GM06990 (cell line): ENCODE data around the gene PRDM15.

Source experiments
- DNase-seq: peaks from one replicate; pipeline ENCODE4 v3.0.0-alpha.2; 2011; ENCODE audit not compliant: insufficient read length; ENCODE audit errors: extremely low read depth
- H3K27me3 ChIP-seq: replicated peaks from 2 replicates; pipeline ENCODE4 v1.6.0; 2011; ENCODE audit warnings: low read length; ENCODE audit not compliant: control insufficient read depth, insufficient read depth
- H3K36me3 ChIP-seq: 2 replicates; pipeline ENCODE4 v1.5.1; 2011; ENCODE audit warnings: low read length; ENCODE audit not compliant: control insufficient read depth, insufficient read depth
- H3K4me3 ChIP-seq: replicated peaks from 2 replicates; pipeline ENCODE4 v1.5.1; 2011; ENCODE audit warnings: low read depth, mild to moderate bottlenecking, control low read depth, low read length
- TF ChIP-seq, protein P1 (sequence below): IDR thresholded peaks from 2 replicates; pipeline ENCODE4 v1.5.1; 2011; ENCODE audit warnings: low read length, control low read depth, mild to moderate bottlenecking, inconsistent platforms; ENCODE audit not compliant: insufficient read depth, poor library complexity, severe bottlenecking

PRDM15 gene

DNA sequence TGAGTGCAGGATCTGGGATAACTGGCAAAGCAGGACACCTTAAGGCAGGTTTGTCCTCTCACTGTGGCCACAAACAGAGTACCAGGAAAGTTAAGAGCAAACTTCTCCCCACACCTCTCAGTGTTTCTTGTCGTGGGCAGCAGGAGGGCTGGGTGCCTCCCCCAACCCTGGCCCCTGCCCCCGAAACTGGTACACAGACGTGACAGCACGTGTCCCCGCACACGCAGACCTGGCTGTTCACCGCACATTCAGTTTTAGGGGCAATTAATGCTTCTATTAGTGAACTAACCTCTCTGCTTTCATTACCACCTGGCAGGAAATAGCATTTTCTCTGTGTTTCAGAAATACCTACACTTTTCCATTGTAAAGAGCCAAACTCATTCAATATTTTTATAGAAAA is 79.4 kb downstream of the PRDM15 start:
- Histone ChIP-seq H3K36me3 (peaks cover 23% of the 10 kb centered on the region), H3K27me3 (no peaks in the 10 kb centered on the region), H3K4me3 (no peak overlapping the region)
- no peak for DNase-seq
- TF ChIP-seq, protein P1, sequence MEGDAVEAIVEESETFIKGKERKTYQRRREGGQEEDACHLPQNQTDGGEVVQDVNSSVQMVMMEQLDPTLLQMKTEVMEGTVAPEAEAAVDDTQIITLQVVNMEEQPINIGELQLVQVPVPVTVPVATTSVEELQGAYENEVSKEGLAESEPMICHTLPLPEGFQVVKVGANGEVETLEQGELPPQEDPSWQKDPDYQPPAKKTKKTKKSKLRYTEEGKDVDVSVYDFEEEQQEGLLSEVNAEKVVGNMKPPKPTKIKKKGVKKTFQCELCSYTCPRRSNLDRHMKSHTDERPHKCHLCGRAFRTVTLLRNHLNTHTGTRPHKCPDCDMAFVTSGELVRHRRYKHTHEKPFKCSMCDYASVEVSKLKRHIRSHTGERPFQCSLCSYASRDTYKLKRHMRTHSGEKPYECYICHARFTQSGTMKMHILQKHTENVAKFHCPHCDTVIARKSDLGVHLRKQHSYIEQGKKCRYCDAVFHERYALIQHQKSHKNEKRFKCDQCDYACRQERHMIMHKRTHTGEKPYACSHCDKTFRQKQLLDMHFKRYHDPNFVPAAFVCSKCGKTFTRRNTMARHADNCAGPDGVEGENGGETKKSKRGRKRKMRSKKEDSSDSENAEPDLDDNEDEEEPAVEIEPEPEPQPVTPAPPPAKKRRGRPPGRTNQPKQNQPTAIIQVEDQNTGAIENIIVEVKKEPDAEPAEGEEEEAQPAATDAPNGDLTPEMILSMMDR = no peak

GRCh38 chr21:41798326-41798725 is 80.8 kb downstream of the PRDM15 start:
- Histone ChIP-seq H3K4me3 (no peak overlapping the region), H3K36me3 (peaks cover 19% of the 10 kb centered on the region), H3K27me3 (no peaks in the 10 kb centered on the region)
- DNase-seq = no peak
- TF ChIP-seq, protein P1 = no peak

DNA sequence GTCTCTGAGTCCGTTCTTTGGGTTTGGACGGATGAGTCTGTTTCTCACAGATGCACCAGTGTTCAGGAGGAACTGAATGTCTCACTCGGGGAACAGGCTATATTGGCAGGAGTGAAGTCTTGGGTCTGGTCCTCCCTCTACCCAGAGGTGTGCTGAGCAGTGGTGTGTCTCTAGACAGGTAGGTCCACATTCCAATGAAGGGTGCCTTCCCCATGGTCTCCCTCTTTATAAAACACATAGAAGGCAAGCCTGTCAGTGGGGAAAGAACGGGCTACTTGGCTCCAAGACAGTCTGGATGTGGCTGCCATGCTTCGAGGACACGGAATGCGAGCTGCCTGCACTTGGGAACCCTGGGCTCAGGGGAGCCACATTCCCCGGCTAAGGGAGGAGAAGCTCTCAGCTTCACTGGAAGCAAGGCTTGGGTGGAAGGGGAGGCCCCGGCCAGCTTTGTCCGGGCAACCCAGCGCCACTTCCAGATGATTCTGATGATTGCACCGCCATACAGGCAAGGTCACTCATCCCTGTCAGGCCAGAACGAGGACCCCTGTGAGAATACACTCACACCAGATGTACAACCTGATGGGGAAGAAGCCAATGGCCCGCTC is 82.6 kb downstream of the PRDM15 start:
- no peaks in the 10 kb centered on the region for H3K27me3 ChIP-seq
- no peak overlapping the region for H3K4me3 ChIP-seq
- TF ChIP-seq, protein P1 = no peak
- DNase-seq = no peak
- H3K36me3 ChIP-seq = peaks cover 11% of the 10 kb centered on the region

- TF ChIP-seq, protein P1 = no peak
- Histone ChIP-seq H3K27me3 (no peaks in the 10 kb centered on the region), H3K4me3 (no peak overlapping the region), H3K36me3 (peaks cover 9% of the 10 kb centered on the region)
- DNase-seq = no peak
Observed at GRCh38 chr21:41795726-41796125, 83.4 kb downstream of the PRDM15 start.

- peaks cover 8% of the 10 kb centered on the region for H3K36me3 ChIP-seq
- H3K27me3 ChIP-seq = no peaks in the 10 kb centered on the region
- no peak for DNase-seq
- TF ChIP-seq, protein P1 = no peak
- H3K4me3 ChIP-seq = no peak overlapping the region
Observed at GRCh38 chr21:41794600-41794999, 84.5 kb downstream of the PRDM15 start.

DNA sequence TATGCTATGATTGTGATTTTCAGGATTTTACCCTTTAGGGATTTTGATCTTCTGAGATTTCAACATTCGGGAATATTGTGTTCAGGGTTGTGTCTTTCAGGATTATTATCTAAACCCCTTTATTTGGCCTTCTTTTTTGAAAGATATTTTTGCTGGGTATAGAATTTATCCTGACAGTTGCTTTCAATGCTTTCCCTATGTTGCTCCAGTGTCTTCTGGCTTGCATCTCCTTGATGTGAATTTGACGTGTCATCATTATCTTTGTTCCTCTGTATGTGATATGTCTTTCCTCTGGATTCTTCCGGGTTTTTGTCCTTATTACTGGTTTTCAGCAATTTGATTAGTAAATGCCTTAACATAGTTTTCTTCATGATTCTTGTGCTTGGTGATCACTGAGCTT is 86.4 kb downstream of the PRDM15 start:
- H3K4me3 ChIP-seq = no peak overlapping the region
- H3K36me3 ChIP-seq = peaks cover 2% of the 10 kb centered on the region; the same call in 1 of the 2 replicates
- TF ChIP-seq, protein P1 = no peak
- DNase-seq = no peak
- no peaks in the 10 kb centered on the region for H3K27me3 ChIP-seq
